ENCODE measurements around the gene CKMT2. TPM values are rescaled to one million over a fixed set of nuclear protein-coding genes. Genes with fewer than 3 reads are reported as not detected.

The CKMT2 gene
- total RNA-seq, 2 donors from 2014 or later: 2.1 to 2.3 TPM

- Histone ChIP-seq H3K4me1 (ENCODE audit: control insufficient read depth, insufficient read depth, low read length) (no peaks in the 10 kb centered on the region), H3K27ac (ENCODE audit: low read depth, low read length) (no peak overlapping the region), H3K9ac (ENCODE audit: extremely low read depth, low read length, poor library complexity, severe bottlenecking) (no peak overlapping the region), H3K4me3 (ENCODE audit: low read length) (no peak overlapping the region), H3K36me3 (ENCODE audit: control insufficient read depth, insufficient read depth, low read length) (no peaks in the 10 kb centered on the region), H3K9me3 (ENCODE audit: control insufficient read depth, low read length) (no peaks in the 10 kb centered on the region), H3K27me3 (ENCODE audit: control insufficient read depth, insufficient read depth, low read length, poor library complexity, severe bottlenecking) (no peaks in the 10 kb centered on the region)
- peak; percentile 98 for TF ChIP-seq CTCF (conservative IDR thresholded peaks at IDR 0.05)
- peak; percentile 96 for DNase-seq
- peaks cover 5% of the 10 kb centered on the region for H3K36me3 Mint-ChIP-seq (ENCODE audit: low read depth)
- H3K27ac Mint-ChIP-seq: peak overlapping the region; percentile 53
- H3K4me1 Mint-ChIP-seq: peaks cover 16% of the 10 kb centered on the region
- H3K27me3 Mint-ChIP-seq (ENCODE audit: insufficient read depth): peaks cover 9% of the 10 kb centered on the region
- H3K4me3 Mint-ChIP-seq: no peak overlapping the region
- WGBS, 2 experiments (ENCODE audit: insufficient coverage in 1 of 2, insufficient read length in 1 of 2): 33 to 36% methylated on average over 20 to 31 of the region's 31 CpGs
- no peaks in the 10 kb centered on the region for H3K9me3 Mint-ChIP-seq
Observed at GRCh38 chr5:81194633-81195334, 38.3 kb upstream of the CKMT2 start.

GRCh38 chr5:81195335-81195929, 37.7 kb upstream of the CKMT2 start:
- no peak overlapping the region for H3K9ac ChIP-seq (ENCODE audit: extremely low read depth, low read length, poor library complexity, severe bottlenecking)
- Mint-ChIP-seq H3K4me1 (peaks cover 16% of the 10 kb centered on the region), H3K27ac (no peak overlapping the region), H3K4me3 (no peak overlapping the region), H3K9me3 (no peaks in the 10 kb centered on the region), H3K36me3 (ENCODE audit: low read depth) (peaks cover 4% of the 10 kb centered on the region), H3K27me3 (ENCODE audit: insufficient read depth) (peaks cover 9% of the 10 kb centered on the region)
- H3K36me3 ChIP-seq (ENCODE audit: control insufficient read depth, insufficient read depth, low read length): no peaks in the 10 kb centered on the region
- no peak for DNase-seq
- H3K27me3 ChIP-seq (ENCODE audit: control insufficient read depth, insufficient read depth, low read length, poor library complexity, severe bottlenecking): no peaks in the 10 kb centered on the region
- H3K4me3 ChIP-seq (ENCODE audit: low read length): no peak overlapping the region
- H3K27ac ChIP-seq (ENCODE audit: low read depth, low read length): no peak overlapping the region
- WGBS, 2 experiments (ENCODE audit: insufficient coverage in 1 of 2, insufficient read length in 1 of 2): 91 to 100% methylated on average over 1 to 5 of the region's 5 CpGs
- TF ChIP-seq CTCF (conservative IDR thresholded peaks at IDR 0.05): peak; percentile 8
- H3K9me3 ChIP-seq (ENCODE audit: control insufficient read depth, low read length): no peaks in the 10 kb centered on the region
- H3K4me1 ChIP-seq (ENCODE audit: control insufficient read depth, insufficient read depth, low read length): no peaks in the 10 kb centered on the region

GRCh38 chr5:81202655-81203054, 30.5 kb upstream of the CKMT2 start:
- Mint-ChIP-seq H3K27me3 (ENCODE audit: insufficient read depth) (no peaks in the 10 kb centered on the region), H3K27ac (no peak overlapping the region), H3K36me3 (ENCODE audit: low read depth) (peaks cover 12% of the 10 kb centered on the region), H3K4me1 (no peaks in the 10 kb centered on the region), H3K4me3 (no peak overlapping the region), H3K9me3 (no peaks in the 10 kb centered on the region)
- whole genome bisulfite sequencing, 2 experiments (ENCODE audit: insufficient coverage in 1 of 2, insufficient read length in 1 of 2): 51 to 80% methylated on average over 2 of the region's 2 CpGs
- Histone ChIP-seq H3K27me3 (ENCODE audit: control insufficient read depth, insufficient read depth, low read length, poor library complexity, severe bottlenecking) (no peaks in the 10 kb centered on the region), H3K27ac (ENCODE audit: low read depth, low read length) (no peak overlapping the region), H3K9ac (ENCODE audit: extremely low read depth, low read length, poor library complexity, severe bottlenecking) (no peak overlapping the region), H3K4me3 (ENCODE audit: low read length) (no peak overlapping the region), H3K36me3 (ENCODE audit: control insufficient read depth, insufficient read depth, low read length) (peaks cover 34% of the 10 kb centered on the region), H3K4me1 (ENCODE audit: control insufficient read depth, insufficient read depth, low read length) (no peaks in the 10 kb centered on the region), H3K9me3 (ENCODE audit: control insufficient read depth, low read length) (peaks cover 6% of the 10 kb centered on the region)
- TF ChIP-seq CTCF (conservative IDR thresholded peaks at IDR 0.05): no peak
- DNase-seq: no peak

Data from endodermal cell (in vitro differentiated cells).